Osteoblast (primary cell): Measurements from ENCODE around the gene KCNMB1. TPM values are rescaled to one million over a fixed set of nuclear protein-coding genes. Genes with fewer than 3 reads are reported as not detected.
"Not testable (repeated sequence)": the region's sequence is repeated elsewhere in the genome, so short reads cannot be mapped to it uniquely, and the experiment has no call there.

Source experiments
- DNase-seq: peaks from one replicate; pipeline ENCODE4 v3.0.0; 2011; ENCODE audit warnings: low spot score, mixed read lengths; ENCODE audit not compliant: insufficient read length; ENCODE audit errors: missing footprints
- H2AFZ ChIP-seq: 2 replicates; pipeline ENCODE4 v1.6.0; 2011; ENCODE audit warnings: mild to moderate bottlenecking, low read length
- H3K27ac ChIP-seq: 2 replicates; pipeline ENCODE4 v1.5.1; 2011; ENCODE audit warnings: mild to moderate bottlenecking, low read depth, low read length, moderate library complexity
- H3K27me3 ChIP-seq: 2 replicates; pipeline ENCODE4 v1.6.0; 2012; ENCODE audit warnings: mild to moderate bottlenecking, control low read depth, inconsistent platforms, low read length, moderate library complexity; ENCODE audit not compliant: insufficient read depth
- H3K36me3 ChIP-seq: 2 replicates; pipeline ENCODE4 v1.5.1; 2011; ENCODE audit warnings: mild to moderate bottlenecking, low read length, control low read depth, moderate library complexity; ENCODE audit not compliant: insufficient read depth
- H3K4me1 ChIP-seq: 2 replicates; pipeline ENCODE4 v1.5.1; 2011; ENCODE audit warnings: mild to moderate bottlenecking, low read length, control low read depth, moderate library complexity; ENCODE audit not compliant: insufficient read depth
- H3K4me2 ChIP-seq: 2 replicates; pipeline ENCODE4 v1.6.0; 2011; ENCODE audit warnings: mild to moderate bottlenecking, low read length; ENCODE audit not compliant: insufficient read depth
- H3K4me3 ChIP-seq: fragments of 200-600 bp; sonication (generic); 3 replicates; pipeline ENCODE4 v1.5.1; 2012; ENCODE audit warnings: mild to moderate bottlenecking, low read length, inconsistent platforms; ENCODE audit not compliant: insufficient read depth
- H3K79me2 ChIP-seq: 2 replicates; pipeline ENCODE4 v1.6.0; 2012; ENCODE audit warnings: mild to moderate bottlenecking, low read length, control low read depth, inconsistent platforms; ENCODE audit not compliant: insufficient read depth
- H3K9me3 ChIP-seq: 2 replicates; pipeline ENCODE4 v1.5.1; 2011; ENCODE audit warnings: low read depth, low read length, control low read depth
- H4K20me1 ChIP-seq: 2 replicates; pipeline ENCODE4 v1.6.0; 2012; ENCODE audit warnings: mild to moderate bottlenecking, low read length, control low read depth; ENCODE audit not compliant: insufficient read depth
- total RNA-seq: library from RNA; depleted of rRNA; stranded (reverse); fragments of >200 nt; gene quantifications from 2 replicates; pipeline ENCODE4 v1.2.3, GENCODE V29; 2012
- TF ChIP-seq, protein P1 (sequence below): IDR thresholded peaks from 2 replicates; pipeline ENCODE4 v1.5.1; 2011; ENCODE audit warnings: mild to moderate bottlenecking, low read depth, low read length, moderate library complexity; ENCODE audit errors: extremely low read depth

KCNMB1 gene
- total RNA-seq, 1 donor = under 0.01 TPM

DNA sequence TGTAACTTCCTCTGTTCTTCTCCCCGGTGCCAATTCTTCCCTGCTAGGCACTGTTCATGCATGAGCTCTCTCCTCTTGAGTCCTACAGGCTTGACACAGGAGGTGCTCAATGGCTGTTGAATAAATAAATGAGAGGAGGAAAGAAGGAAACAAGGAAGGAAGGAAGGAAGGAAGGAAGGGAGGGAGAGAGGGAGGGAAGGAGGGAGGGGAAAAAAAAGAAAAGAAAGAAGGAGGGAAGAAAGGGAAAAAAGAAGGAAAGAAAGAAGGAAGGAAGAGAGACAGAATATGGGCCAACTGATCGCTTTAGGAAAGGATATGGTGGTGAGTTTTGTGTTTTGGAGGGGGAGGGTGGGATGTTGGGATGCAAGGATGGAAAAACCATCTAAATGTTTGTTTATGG is 6.4 kb downstream of the KCNMB1 start:
- TF ChIP-seq, protein P1, sequence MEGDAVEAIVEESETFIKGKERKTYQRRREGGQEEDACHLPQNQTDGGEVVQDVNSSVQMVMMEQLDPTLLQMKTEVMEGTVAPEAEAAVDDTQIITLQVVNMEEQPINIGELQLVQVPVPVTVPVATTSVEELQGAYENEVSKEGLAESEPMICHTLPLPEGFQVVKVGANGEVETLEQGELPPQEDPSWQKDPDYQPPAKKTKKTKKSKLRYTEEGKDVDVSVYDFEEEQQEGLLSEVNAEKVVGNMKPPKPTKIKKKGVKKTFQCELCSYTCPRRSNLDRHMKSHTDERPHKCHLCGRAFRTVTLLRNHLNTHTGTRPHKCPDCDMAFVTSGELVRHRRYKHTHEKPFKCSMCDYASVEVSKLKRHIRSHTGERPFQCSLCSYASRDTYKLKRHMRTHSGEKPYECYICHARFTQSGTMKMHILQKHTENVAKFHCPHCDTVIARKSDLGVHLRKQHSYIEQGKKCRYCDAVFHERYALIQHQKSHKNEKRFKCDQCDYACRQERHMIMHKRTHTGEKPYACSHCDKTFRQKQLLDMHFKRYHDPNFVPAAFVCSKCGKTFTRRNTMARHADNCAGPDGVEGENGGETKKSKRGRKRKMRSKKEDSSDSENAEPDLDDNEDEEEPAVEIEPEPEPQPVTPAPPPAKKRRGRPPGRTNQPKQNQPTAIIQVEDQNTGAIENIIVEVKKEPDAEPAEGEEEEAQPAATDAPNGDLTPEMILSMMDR = no peak
- no peaks in the 10 kb centered on the region for H3K4me1 ChIP-seq
- H3K27ac ChIP-seq = no peak overlapping the region

DNA sequence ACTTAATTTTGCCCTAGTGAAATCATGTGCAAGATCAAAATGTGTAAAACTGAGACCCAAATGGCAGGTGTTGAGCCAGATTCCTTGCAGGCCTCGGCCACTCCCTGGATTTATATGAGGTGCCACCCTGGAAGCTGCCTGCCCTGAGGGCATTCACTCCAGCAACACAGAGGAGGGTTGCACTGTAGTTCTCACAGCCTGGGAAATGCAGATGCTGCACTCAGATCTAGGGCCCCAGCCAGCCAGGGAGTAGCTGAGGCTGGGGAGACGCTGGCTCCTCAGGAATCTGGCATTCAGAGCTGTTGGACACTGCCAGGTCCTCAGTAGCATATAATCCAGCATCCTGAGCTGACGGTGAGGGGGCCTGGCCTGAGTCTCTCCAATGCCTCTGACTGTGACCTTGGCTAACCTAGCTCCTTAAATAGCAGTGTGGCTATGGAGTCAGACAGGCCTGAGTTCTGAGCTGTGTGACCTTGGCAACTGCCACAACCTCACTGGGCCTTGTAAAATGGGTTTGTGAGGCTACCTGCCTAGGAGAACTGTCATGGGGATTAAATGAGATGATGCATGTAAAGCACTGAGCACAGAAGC is 8.7 kb downstream of the KCNMB1 start:
- no peaks in the 10 kb centered on the region for H3K79me2 ChIP-seq
- H3K4me3 ChIP-seq = no peak overlapping the region
- no peaks in the 10 kb centered on the region for H3K27me3 ChIP-seq
- DNase-seq = no peak
- H3K4me2 ChIP-seq = no peak overlapping the region
- no peak overlapping the region for H3K27ac ChIP-seq
- no peak overlapping the region for H2AFZ ChIP-seq
- TF ChIP-seq, protein P1 = no peak
- H4K20me1 ChIP-seq = no peaks in the 10 kb centered on the region
- no peaks in the 10 kb centered on the region for H3K9me3 ChIP-seq
- no peaks in the 10 kb centered on the region for H3K4me1 ChIP-seq
- H3K36me3 ChIP-seq = no peaks in the 10 kb centered on the region

More for the DNA sequence above, 6.4 kb downstream of the KCNMB1 start:
- Histone ChIP-seq H3K4me3 (no peak overlapping the region), H3K4me2 (no peak overlapping the region), H2AFZ (no peak overlapping the region), H3K27me3 (no peaks in the 10 kb centered on the region), H3K79me2 (no peaks in the 10 kb centered on the region), H4K20me1 (no peaks in the 10 kb centered on the region), H3K9me3 (no peaks in the 10 kb centered on the region), H3K36me3 (no peaks in the 10 kb centered on the region)
- DNase-seq = no peak

DNA sequence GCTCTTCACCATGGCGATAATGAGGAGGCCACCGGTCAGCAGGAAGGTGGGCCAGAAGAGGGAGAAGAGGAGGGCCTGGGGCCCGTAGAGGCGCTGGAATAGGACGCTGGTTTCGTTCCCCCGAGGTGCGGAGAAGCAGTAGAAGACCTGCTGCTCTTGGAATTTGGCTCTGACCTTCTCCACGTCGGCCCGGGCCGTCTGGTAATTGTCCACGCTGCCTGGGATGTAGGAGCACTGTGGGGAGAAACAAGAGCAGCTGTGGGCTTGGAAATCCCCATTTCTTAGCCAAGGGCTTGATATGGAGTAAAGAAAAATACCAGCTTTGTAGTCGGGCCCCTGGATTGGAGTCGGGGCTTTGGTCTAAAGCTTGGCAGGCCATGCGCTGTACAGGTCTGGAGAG is 10.4 kb downstream of the KCNMB1 start:
- Histone ChIP-seq H3K27me3 (no peaks in the 10 kb centered on the region), H4K20me1 (no peaks in the 10 kb centered on the region), H3K4me2 (no peak overlapping the region), H3K36me3 (no peaks in the 10 kb centered on the region), H3K4me3 (no peak overlapping the region), H3K27ac (no peak overlapping the region), H2AFZ (no peak overlapping the region), H3K9me3 (no peaks in the 10 kb centered on the region), H3K79me2 (no peaks in the 10 kb centered on the region), H3K4me1 (no peaks in the 10 kb centered on the region)
- no peak for DNase-seq
- TF ChIP-seq, protein P1 = no peak

DNA sequence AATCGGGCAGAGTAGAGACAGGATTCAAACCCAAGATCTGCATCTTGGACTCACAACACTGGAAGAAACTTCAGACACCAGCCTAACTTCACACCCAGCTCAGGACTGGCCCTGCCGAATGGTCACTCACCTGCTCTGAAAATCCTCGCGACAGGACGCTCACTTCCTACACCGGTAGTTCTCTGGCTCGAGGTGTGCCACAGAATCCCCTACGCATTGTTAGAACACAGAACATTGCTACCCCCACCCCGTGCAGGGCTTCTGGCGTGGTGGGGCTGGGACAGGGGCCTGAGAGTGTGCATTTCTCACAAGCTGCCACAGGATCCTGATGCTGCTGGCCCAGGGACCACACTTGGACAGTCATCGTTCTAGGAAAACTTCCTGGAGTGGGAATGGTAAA is 12.1 kb downstream of the KCNMB1 start:
- Histone ChIP-seq H3K27ac (no peak overlapping the region), H3K27me3 (no peaks in the 10 kb centered on the region), H3K79me2 (no peaks in the 10 kb centered on the region), H3K4me1 (no peaks in the 10 kb centered on the region), H3K9me3 (no peaks in the 10 kb centered on the region), H3K4me3 (no peak overlapping the region), H2AFZ (no peak overlapping the region), H3K36me3 (no peaks in the 10 kb centered on the region), H3K4me2 (no peak overlapping the region), H4K20me1 (no peaks in the 10 kb centered on the region)
- TF ChIP-seq, protein P1 = no peak
- DNase-seq = no peak

DNA sequence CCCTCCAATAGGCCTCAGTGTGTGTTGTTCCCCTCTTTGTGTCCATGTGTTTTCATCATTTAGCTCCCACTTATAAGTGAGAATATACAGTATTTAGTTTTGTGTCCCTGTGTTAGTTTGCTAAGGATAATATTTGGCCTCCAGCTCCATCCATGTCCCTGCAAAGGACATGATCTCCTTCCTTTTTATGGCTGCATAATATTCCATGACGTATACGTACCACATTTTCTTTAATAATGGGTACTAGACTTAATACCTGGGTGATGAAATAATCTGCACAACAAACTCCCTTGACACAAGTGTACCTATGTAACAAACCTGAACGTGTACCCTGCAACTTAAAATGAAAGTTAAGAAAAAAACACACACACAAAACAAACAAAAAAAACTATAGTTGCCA is 12.6 kb downstream of the KCNMB1 start:
- not testable (repeated sequence) for H3K4me3 ChIP-seq, H3K36me3 ChIP-seq, H3K9me3 ChIP-seq, H3K27ac ChIP-seq, H3K27me3 ChIP-seq, H3K4me2 ChIP-seq, H4K20me1 ChIP-seq, H3K4me1 ChIP-seq, H2AFZ ChIP-seq, DNase-seq, H3K79me2 ChIP-seq
